AG20443 (cell line): ENCODE measurements around the gene SLC6A9.

Experiments
- DNase-seq: peaks from one replicate; pipeline ENCODE4 v3.0.0; 2012; ENCODE audit warnings: low spot score, mixed read lengths

Gene SLC6A9

GRCh38 chr1:44002165-44002564 lies 29.1 kb downstream of the SLC6A9 start:
- no peak for DNase-seq

DNA sequence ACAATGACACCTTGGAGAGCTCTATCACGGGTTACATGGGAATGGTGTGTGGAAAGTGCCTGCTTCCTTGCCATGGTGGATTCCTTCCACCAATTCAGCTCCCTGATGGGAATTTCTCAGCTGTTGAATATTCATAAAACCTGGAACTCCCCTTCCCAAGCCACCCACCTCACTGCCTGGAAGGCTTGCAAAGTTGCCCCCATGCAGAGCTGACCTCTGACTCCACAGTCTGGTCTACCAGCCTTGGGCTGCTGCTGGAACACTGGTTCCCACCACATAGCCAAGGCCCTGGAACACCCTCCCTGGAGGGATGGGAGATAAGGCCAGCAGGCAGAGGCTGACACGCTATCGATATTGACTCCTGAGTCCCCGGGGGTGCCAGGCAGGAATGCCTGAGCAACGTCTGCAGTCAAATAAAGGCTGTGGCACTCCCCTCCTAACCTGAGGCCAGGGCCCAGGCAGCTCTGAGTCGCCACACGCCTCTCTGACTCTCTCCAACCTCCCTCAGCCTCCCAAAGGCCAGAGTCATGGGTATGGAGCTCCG lies 31.1 kb downstream of the SLC6A9 start:
- DNase-seq: no peak

DNA sequence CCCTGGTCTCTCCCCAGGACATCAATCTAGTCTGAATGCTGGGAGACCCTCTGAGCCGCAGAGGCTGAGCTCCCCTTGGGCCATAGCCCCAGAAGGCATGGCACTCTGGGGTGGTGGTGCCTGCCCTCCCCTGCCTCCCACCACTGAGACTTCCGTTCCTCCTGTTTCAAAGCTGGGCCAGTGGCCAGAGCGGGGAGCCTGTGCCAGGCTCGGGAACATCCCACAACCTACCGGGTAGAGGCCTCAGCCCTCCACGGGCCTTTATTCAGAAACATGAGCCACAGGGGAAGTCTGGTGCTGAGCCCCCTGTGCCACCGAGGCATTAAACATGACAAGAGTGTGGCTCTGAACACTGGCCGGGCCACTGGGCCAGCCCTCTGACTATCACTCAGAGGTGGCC lies 31.8 kb downstream of the SLC6A9 start:
- DNase-seq: no peak

- no peak for DNase-seq
Observed at GRCh38 chr1:43998000-43998378, 33.3 kb downstream of the SLC6A9 start.

DNA sequence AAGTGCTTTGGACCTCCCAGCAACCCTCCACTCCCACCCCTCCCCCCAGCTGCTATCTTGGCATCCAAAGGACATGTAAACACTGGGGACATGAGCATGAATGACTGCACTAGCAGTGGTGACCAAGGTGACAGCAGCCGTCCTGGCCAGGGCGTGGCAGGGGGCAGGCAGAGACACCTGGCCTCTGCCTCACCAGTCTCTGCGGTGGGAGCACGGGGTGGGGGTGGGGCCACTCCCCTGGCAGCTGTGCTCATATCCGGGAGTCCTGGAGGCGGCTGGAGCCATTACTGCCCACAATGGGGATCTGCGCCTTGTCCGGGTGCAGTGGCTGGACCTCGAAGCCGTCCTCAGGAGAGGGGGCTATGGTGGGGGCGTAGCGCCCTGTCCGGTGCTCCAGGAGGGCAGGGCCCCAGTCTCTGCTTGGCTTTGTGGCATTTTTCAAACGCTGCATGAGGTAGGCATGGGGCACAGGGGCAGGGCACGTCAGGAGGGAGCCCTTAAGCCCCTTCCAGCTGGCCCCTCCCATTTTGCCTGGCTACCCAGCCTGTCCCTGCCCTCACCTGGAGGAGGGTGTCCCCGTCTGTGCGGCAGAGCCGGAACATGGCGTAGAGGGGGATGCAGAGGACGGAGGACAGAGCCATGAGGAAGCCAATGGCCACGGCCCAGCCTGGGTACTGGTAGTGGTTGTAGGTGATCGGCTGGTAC lies 33.8 kb downstream of the SLC6A9 start:
- DNase-seq: no peak

- no peak for DNase-seq
Observed at GRCh38 chr1:43996733-43997115, 34.5 kb downstream of the SLC6A9 start.

- no peak for DNase-seq
Observed at GRCh38 chr1:43995984-43996732, 35.1 kb downstream of the SLC6A9 start.

DNA sequence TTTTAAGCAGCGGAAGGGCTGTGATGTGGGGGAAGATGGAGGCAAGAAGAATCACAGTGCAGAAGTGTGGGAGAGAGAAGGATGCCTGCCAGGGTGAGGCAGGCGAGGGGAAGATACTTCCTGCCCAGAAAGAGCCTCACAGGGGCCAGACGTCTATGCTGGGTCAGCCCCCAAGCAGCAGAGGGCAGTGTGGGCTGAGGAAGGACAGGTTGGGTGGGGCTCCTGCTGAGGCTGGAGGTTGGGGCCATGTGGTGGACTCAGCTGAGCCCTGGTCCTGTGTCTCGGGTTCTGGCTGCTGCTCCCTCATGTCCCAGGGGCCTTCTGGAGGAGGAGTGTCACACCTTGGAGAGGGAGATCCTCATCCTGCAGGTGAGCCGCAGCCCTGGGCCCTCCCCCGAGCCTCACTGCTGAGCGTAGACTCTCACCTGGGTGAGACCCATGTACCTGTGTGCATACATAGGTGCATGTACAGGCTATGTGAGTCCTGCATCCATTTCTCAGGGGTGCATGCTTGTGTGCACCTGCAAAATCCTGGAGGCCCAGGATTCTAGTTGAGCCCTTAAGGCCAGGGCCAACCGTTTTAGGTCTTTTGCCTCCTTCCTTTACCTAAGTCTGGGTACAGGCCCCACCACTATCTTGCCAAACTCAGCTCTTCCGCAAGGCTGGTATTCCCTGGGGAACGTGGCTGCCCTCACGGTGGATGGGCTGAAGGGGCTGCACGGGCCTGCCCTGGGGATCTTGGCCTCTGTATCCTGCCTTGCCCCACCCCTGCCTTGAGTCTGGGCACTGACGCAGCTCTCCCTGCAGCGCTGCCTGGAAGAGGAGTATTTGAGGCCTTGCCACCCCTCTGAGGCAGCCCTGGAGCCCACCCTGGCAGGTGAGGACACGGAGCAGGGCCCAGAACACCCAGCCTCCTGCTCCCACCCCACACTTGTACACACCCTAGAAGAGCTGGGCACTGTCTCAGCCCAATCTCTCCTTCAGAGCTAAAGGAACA lies 36.2 kb downstream of the SLC6A9 start:
- peak; percentile 55 for DNase-seq

DNA sequence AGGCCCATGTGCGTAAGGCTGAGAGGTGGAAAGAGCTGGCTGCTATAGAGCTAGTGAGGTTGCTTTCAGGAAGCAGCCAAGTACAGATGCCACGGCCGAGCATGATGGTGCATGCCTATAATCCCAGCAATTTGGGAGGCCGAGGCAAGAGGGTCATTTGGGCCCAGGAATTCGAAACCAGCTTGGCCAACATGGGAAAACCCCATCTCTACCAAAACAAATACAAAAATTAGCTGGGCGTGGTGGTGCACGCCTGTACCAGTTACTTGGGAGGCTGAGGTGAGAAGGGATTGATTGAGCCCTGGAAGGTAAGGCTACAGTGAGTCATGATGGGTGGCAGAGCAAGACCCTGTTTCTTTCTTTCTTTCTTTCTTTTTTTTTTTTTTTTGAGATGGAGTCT lies 37.2 kb downstream of the SLC6A9 start:
- DNase-seq: no peak

GRCh38 chr1:43993206-43993914 lies 37.9 kb downstream of the SLC6A9 start:
- no peak for DNase-seq

- no peak for DNase-seq
Observed at GRCh38 chr1:43992232-43992995, 38.8 kb downstream of the SLC6A9 start.

GRCh38 chr1:43991476-43992231 lies 39.6 kb downstream of the SLC6A9 start, which contains the start of gene CCDC24:
Gene CCDC24, plus strand, starts transcription at chr1:43991599. Its CDS starts 280 bp downstream, at chr1:43991879.
- peak; percentile 95 for DNase-seq

DNA sequence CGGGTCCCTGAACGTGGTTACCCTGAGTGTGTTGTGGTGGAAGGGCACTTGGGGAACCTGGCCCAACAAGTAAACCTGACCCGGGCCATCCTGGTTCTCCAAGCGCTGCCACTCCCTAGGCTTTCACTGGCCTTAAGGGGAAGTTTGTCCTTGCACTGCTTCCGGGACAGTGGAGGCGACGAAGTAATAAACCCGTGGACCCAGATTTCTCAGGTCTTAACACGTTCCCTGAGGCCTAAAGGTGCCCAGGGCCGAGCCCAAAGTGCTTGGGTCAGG lies 40.1 kb downstream of the SLC6A9 start:
- DNase-seq: no peak

DNA sequence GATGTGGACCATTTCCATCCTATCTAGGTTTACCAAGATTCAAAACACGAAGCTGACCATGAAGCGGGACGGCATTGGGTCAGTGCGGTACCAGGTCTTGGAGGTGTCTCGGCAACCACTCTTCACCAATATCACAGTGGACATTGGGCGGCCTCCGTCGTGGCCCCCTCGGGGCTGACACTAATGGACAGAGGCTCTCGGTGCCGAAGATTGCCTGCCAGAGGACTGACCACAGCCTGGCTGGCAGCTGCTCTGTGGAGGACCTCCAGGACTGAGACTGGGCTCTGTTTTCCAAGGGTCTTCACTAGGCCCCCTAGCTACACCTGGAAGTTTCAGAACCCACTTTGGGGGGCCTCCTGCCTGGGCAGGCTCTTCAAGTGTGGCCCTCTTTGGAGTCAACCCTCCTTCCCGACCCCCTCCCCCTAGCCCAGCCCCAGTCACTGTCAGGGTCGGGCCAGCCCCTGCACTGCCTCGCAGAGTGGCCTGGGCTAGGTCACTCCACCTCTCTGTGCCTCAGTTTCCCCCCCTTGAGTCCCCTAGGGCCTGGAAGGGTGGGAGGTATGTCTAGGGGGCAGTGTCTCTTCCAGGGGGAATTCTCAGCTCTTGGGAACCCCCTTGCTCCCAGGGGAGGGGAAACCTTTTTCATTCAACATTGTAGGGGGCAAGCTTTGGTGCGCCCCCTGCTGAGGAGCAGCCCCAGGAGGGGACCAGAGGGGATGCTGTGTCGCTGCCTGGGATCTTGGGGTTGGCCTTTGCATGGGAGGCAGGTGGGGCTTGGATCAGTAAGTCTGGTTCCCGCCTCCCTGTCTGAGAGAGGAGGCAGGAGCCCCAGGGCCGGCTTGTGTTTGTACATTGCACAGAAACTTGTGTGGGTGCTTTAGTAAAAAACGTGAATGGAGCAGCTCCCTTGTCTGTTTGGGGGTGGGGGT lies 40.7 kb downstream of the SLC6A9 start:
- DNase-seq: no peak

- no peak for DNase-seq
Observed at GRCh38 chr1:43987159-43987902, 43.9 kb downstream of the SLC6A9 start.

DNA sequence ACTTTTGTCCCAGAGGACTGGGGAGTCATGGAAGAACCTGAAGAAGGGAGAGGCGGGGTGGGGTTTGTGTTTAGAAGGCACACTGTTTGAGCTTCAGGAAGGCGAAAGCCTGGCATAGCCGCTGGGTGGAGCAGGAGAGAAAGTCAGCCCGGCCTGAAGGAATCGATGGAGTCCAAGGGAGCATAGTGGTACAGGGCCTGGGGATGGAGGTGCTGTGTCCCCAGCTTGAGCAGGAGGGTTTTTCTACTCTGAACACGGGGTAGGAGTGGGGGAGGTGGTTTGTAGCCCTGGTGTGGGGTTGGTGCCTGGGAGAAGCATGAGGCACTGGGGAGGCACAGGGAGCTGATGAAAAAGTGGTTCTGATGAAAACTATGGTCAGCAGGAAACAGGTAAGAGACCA lies 44.5 kb downstream of the SLC6A9 start:
- peak; percentile 33 for DNase-seq

DNA sequence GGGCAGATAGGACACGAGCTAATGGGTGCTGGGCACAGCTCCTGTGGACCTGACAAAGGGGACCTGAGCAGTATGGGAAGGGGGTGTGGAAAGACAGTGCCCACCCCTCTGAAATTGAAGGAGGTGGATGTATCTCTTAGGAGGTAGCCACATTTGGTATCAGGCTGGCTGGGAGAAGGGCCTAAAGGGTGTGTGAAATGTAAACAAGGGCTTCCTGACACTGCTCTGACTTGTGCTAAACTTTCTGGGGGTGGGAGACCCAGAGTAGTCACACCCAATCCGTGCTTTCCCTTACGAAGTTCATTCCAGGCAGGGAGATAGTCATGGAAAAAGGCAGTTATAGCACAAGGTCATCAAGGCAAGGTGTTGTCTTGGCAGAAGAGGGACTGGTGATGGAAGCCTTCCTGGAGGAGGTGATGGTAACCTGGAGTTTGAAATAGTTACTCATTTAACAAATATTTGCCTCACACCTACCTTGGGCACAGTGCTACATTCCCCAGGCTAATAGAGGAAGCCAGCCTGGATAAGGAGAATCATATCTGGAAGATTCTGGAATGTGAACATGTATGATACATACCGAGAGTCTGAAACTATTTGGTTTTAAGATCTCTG lies 45.2 kb downstream of the SLC6A9 start:
- no peak for DNase-seq

GRCh38 chr1:43984855-43985254 lies 46.4 kb downstream of the SLC6A9 start:
- DNase-seq: no peak
